Erythroblast (primary cell): ENCODE data around the gene SEC23B.

Source experiments
- GATA1 ChIP-seq: IDR thresholded peaks from 2 replicates; pipeline ENCODE4 v1.6.1; 2011; ENCODE audit warnings: low read depth, mild to moderate bottlenecking, control low read depth, low read length, moderate library complexity
- POLR2A ChIP-seq: IDR thresholded peaks from 2 replicates; pipeline ENCODE4 v1.6.1; 2011; ENCODE audit warnings: mild to moderate bottlenecking, low read length

- TF ChIP-seq POLR2A (no peak), GATA1 (no peak)
Observed at GRCh38 chr20:18506744-18507143, 996 bp upstream of the SEC23B start.
